GM21423 (cell line): ENCODE measurements around the gene KLF16.

Experiments
- ATAC-seq: cut with Tn5 transposase; IDR thresholded peaks from one replicate; pipeline ENCODE4 v1.9.1; 2021; ENCODE audit warnings: mild to moderate bottlenecking, moderate library complexity; ENCODE audit not compliant: unreplicated experiment

The KLF16 gene

GRCh38 chr19:1871630-1872029, 8.3 kb upstream of the KLF16 start:
- ATAC-seq = no peak

- ATAC-seq = no peak
Observed at GRCh38 chr19:1871140-1871597, 7.8 kb upstream of the KLF16 start.

GRCh38 chr19:1868971-1869370, 5.6 kb upstream of the KLF16 start:
- ATAC-seq = no peak

- ATAC-seq = no peak
Observed at GRCh38 chr19:1867349-1867724, 4.0 kb upstream of the KLF16 start.

GRCh38 chr19:1866693-1867348, 3.4 kb upstream of the KLF16 start:
- no peak for ATAC-seq

GRCh38 chr19:1865172-1866010, 2.0 kb upstream of the KLF16 start:
- no peak for ATAC-seq

GRCh38 chr19:1864480-1865171, 1.2 kb upstream of the KLF16 start:
- ATAC-seq = peak; percentile 28

- peak; percentile 48 for ATAC-seq
Observed at GRCh38 chr19:1863638-1864479, 480 bp upstream of the KLF16 start.

GRCh38 chr19:1862424-1863327, 703 bp downstream of the KLF16 start:
- ATAC-seq = no peak

- no peak for ATAC-seq
Observed at GRCh38 chr19:1862068-1862423, 1.3 kb downstream of the KLF16 start.

GRCh38 chr19:1861599-1862031, 1.8 kb downstream of the KLF16 start:
- ATAC-seq = no peak

GRCh38 chr19:1860821-1861598, 2.4 kb downstream of the KLF16 start:
- ATAC-seq = no peak

- no peak for ATAC-seq
Observed at GRCh38 chr19:1860042-1860775, 3.2 kb downstream of the KLF16 start.

GRCh38 chr19:1859331-1859781, 4.0 kb downstream of the KLF16 start:
- no peak for ATAC-seq

GRCh38 chr19:1858412-1859081, 4.8 kb downstream of the KLF16 start:
- ATAC-seq = no peak

- ATAC-seq = no peak
Observed at GRCh38 chr19:1857648-1858326, 5.6 kb downstream of the KLF16 start.
